Measurements from ENCODE around the gene VKORC1. TPM values are rescaled to one million over a fixed set of nuclear protein-coding genes. Genes with fewer than 3 reads are reported as not detected.

Gene VKORC1
- total RNA-seq, 4 donors from 2014 or later: 93.6 to 119 (median 107) TPM

GRCh38 chr16:31083556-31083955, 11.0 kb downstream of the VKORC1 start:
- no peak for ATAC-seq
- Histone ChIP-seq H3K9me3 (no peaks in the 10 kb centered on the region), H3K36me3 (peaks cover 0 to 100% of the 10 kb centered on the region in 2 donors), H3K4me3 (no peak overlapping the region), H3K27me3 (no peaks in the 10 kb centered on the region), H3K4me1 (peaks cover 0 to 25% (median 3%) of the 10 kb centered on the region in 3 donors), H3K27ac (no peak overlapping the region)
- WGBS, 2 donors (ENCODE audit: low coverage in 1 of 2): 60% methylated on average over 2 of the region's 5 CpGs; no CpG with 5 or more reads in 1 of the 2 donors
- TF ChIP-seq EP300 (IDR thresholded peaks at IDR 0.05) (no peak), POLR2A (IDR thresholded peaks at IDR 0.05) (no peak), POLR2AphosphoS5 (IDR thresholded peaks at IDR 0.05) (no peak), CTCF (IDR thresholded peaks at IDR 0.05) (no peak)

GRCh38 chr16:31083081-31083480, 11.5 kb downstream of the VKORC1 start:
- H3K27ac ChIP-seq: no peak overlapping the region

GRCh38 chr16:31082368-31083045, 12.1 kb downstream of the VKORC1 start:
- WGBS, 2 donors (ENCODE audit: low coverage in 1 of 2): 20 to 71% methylated on average over 1 to 6 of the region's 14 CpGs
- Histone ChIP-seq H3K27ac (no peak overlapping the region), H3K36me3 (peaks cover 0 to 100% of the 10 kb centered on the region in 2 donors), H3K4me1 (peaks cover 0 to 25% (median 3%) of the 10 kb centered on the region in 3 donors), H3K27me3 (no peaks in the 10 kb centered on the region), H3K9me3 (no peaks in the 10 kb centered on the region), H3K4me3 (no peak overlapping the region)
- no peak for TF ChIP-seq POLR2A (IDR thresholded peaks at IDR 0.05)
- TF ChIP-seq EP300 (IDR thresholded peaks at IDR 0.05): no peak
- no peak for TF ChIP-seq POLR2AphosphoS5 (IDR thresholded peaks at IDR 0.05)
- TF ChIP-seq CTCF (IDR thresholded peaks at IDR 0.05): no peak
- no peak for ATAC-seq

More at GRCh38 chr16:31083081-31083480, 11.5 kb downstream of the VKORC1 start:
- WGBS, 2 donors (ENCODE audit: low coverage in 1 of 2): 38 to 90% methylated on average over 2 to 7 of the region's 9 CpGs
- Histone ChIP-seq H3K36me3 (peaks cover 0 to 100% of the 10 kb centered on the region in 2 donors), H3K9me3 (no peaks in the 10 kb centered on the region), H3K4me3 (no peak overlapping the region), H3K27me3 (no peaks in the 10 kb centered on the region), H3K4me1 (peaks cover 0 to 25% (median 3%) of the 10 kb centered on the region in 3 donors)
- TF ChIP-seq POLR2AphosphoS5 (IDR thresholded peaks at IDR 0.05) (no peak), CTCF (IDR thresholded peaks at IDR 0.05) (no peak), POLR2A (IDR thresholded peaks at IDR 0.05) (no peak), EP300 (IDR thresholded peaks at IDR 0.05) (no peak)
- ATAC-seq: no peak

- H3K27ac ChIP-seq: no peak overlapping the region
- no peaks in the 10 kb centered on the region for H3K9me3 ChIP-seq
- H3K27me3 ChIP-seq: no peaks in the 10 kb centered on the region
- peaks cover 0 to 25% (median 3%) of the 10 kb centered on the region in 3 donors for H3K4me1 ChIP-seq
- no peak for ATAC-seq
- H3K36me3 ChIP-seq: peaks cover 0 to 100% of the 10 kb centered on the region in 2 donors
- H3K4me3 ChIP-seq: no peak overlapping the region
- 60 to 82% methylated on average over 4 to 17 of the region's 26 CpGs for WGBS, 2 donors (ENCODE audit: low coverage in 1 of 2)
- TF ChIP-seq POLR2AphosphoS5 (IDR thresholded peaks at IDR 0.05) (no peak), EP300 (IDR thresholded peaks at IDR 0.05) (no peak), POLR2A (IDR thresholded peaks at IDR 0.05) (no peak), CTCF (IDR thresholded peaks at IDR 0.05) (no peak)
Measured at GRCh38 chr16:31081428-31082351, 12.9 kb downstream of the VKORC1 start.
